GM19351 (cell line): ENCODE results near the gene TRIM24.
A peak's percentile ranks its signal among the peaks of the same experiment; 100 is the strongest.
"Not testable (repeated sequence)": the region's sequence is repeated elsewhere in the genome, so short reads cannot be mapped to it uniquely, and the experiment has no call there.

Experiments
- ATAC-seq: cut with Tn5 transposase; IDR thresholded peaks from one replicate; pipeline ENCODE4 v1.9.1; 2021; ENCODE audit warnings: mild to moderate bottlenecking, moderate library complexity; ENCODE audit not compliant: unreplicated experiment

Gene TRIM24

GRCh38 chr7:138460176-138460648 lies at the start of gene TRIM24:
Gene TRIM24 (plus strand): TSS chr7:138460259. CDS start chr7:138460549, 290 bp downstream.
- peak; percentile 70 for ATAC-seq

GRCh38 chr7:138412077-138412476 lies 48.0 kb upstream of the TRIM24 start:
- not testable (repeated sequence) for ATAC-seq

- not testable (repeated sequence) for ATAC-seq
Observed at GRCh38 chr7:138412921-138413320, 47.1 kb upstream of the TRIM24 start.

GRCh38 chr7:138417078-138417700 lies 42.9 kb upstream of the TRIM24 start:
- no peak for ATAC-seq

DNA sequence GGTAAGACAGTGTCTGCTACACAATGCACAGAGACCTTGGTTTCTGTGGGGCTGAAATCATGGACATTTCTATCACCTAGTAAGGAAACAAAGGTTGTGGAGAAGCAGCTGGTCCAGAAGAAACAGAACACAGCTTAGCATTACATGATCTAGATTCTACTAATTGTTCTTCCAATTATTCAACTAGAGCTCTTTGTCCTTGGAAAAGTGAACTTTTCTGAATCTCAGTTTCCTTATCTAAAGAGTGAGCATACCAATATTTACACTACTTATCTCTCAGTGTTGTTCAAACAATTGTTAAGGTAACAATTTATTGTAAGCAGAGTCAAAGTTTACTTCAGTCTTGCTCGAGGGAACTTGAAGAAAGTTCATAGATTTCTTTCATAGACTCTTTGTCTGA lies 42.3 kb upstream of the TRIM24 start:
- no peak for ATAC-seq

GRCh38 chr7:138418403-138418802 lies 41.7 kb upstream of the TRIM24 start:
- not testable (repeated sequence) for ATAC-seq

GRCh38 chr7:138425026-138425425 lies 35.0 kb upstream of the TRIM24 start:
- ATAC-seq, result no peak

DNA sequence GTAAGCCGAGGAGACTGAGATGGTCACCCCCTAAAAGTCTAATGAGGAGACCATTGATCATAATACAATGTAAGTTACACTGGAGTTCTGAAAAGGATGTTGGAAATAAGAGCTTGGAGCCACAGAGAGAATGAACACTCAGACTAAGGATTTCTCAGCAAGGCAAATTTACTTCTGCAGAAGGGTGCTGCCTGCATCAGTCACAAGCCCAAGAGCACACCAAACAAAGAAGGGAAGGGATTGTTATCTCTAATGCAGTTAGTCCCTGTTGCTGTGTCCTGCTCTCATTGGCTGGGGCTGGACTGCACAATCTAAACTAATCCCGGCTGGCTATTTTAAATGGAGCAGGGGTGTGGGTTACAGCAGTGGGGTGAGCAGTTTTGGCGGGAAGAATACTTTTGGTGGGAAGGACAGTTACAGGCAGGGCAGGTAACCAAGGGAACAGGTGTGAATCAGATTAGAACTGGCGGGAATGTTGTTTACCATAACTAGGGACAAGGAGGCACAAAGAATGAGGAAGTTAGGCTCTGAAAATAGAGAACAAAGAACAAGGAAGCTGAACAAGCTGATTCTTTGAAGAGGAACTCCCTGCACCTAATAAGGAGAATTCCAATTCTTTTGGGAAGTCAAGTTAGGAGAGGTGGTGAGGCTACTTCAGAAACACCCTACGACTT lies 30.3 kb upstream of the TRIM24 start:
- ATAC-seq, result no peak

- no peak for ATAC-seq
Observed at GRCh38 chr7:138431517-138431916, 28.5 kb upstream of the TRIM24 start.

- no peak for ATAC-seq
Observed at GRCh38 chr7:138433583-138434443, 26.2 kb upstream of the TRIM24 start.

DNA sequence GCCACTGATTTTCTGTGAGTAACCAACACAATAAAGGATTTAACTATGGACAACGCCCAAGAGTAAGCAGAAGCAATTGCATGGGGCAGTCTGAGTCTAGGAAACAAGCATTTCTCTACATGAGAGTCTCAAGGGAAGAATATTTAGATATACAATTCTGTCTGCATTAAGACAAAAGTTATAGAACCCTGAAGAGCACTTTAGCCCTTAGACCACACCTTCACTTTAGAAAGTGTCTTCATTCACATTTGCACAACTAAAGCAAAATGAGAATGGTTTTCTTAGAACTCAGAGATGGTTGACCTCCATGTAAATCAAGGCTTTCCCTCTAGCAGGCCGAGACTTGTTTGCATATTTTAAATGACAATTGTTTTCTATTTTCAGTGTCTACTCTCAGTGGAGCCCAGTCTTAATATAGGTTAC lies 25.5 kb upstream of the TRIM24 start:
- ATAC-seq, result no peak

DNA sequence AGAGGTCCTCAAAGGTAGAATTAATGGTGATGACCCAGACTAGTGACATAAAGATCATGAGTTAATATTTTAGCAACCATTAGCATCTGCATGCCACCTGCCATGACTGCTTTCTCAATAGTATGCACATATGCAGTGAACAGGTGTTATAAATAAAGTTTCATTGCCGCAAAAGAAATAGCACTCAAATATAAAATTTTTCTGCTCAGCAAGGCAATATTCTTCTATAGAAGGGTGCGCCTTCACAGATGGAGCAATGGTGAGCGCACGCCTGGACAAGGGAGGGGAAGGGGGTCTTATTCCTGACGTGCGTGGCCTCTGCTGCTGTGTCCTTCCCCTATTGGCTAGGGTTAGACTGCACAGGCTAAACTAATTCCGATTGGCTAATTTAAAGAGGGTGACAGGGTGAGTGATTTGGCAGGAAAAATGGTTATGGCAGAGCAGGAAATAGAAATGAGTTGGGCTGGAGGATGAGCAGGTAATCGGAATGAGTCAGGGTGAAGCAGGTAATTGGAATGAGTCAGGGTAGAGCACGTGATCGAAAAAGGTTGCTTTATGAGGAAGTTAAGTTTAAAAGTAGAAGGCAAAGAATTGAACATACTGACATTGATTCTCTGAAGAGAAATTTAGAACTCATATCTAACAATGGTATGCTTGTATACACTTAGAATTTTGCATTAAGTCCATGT lies 24.7 kb upstream of the TRIM24 start:
- no peak for ATAC-seq

DNA sequence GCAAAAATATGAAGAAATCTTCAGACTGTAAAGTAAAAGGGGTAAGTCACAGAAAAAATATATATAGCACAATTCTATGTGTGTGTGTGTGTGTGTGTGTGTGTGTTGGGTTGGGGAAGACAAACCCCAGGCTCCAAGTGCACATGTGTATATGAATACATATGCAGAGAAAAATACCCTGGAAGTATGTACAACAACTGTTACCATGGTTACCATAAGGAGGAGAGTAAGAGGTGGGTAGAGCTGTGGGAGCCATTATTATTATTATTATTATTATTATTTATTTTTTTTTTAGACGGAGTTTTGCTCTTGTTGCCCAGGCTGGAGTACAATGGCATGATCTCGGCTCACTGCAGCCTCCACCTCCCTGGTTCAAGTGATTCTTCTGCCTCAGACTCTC lies 23.7 kb upstream of the TRIM24 start:
- no peak for ATAC-seq

GRCh38 chr7:138440460-138440859 lies 19.6 kb upstream of the TRIM24 start:
- no peak for ATAC-seq

DNA sequence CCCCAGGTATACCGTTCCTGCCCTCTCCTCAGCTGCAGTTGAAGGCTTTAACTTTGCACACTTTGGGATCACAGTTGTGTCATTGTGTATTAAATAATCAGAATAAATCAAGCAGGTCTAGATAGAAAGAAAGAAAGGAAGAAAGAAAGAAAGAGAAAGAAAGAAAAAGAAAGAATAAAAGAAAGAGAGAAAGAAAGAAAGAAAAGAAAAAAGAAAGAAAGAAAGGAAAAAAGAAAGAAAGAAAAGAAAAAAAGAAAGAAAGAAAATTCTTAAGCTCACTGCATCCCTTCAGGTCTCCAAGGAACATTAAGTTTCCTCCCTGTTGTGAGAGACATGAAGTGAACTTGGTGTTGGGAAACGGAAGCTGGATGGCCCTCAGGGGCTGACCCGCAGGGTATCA lies 17.2 kb upstream of the TRIM24 start:
- no peak for ATAC-seq

GRCh38 chr7:138449580-138449979 lies 10.5 kb upstream of the TRIM24 start:
- no peak for ATAC-seq

DNA sequence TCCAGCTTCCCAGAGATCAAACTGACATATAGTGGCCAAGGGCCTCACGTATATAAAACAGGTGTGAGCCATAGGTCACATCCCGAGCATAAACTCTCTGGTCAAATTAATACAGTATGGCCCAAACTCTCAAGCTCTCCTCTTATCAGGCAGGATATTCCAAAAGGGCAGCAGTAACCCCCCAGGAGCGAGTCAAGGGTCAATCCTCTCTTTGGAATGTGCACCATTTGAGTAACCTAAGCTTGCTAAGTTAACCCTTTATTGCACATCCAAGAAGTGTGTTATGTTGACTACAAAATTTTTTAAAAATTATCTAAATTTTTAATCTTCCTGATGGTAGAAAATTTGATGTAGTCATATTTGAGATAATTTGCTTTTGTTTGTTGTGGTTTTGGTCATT lies 4.5 kb upstream of the TRIM24 start:
- no peak for ATAC-seq

DNA sequence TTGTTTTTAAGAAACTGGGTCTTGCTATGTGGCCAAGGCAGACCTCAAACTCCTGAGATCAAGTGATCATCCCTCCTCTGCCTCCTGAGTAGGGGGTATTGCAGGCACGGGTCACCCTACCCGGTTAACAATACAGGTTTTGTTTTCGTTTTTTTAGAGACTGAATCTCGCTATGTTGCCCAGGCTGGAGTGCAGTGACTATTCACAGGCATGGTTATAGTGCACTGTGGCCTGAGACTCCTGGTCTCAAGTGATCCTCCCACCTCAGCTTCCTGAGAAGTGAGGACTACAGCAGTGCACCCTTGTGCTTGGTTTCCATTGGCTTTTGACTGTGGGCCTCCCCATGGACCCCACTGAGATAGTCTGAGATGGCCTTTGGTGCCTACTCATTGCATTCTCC lies 3.8 kb upstream of the TRIM24 start:
- ATAC-seq, result no peak

DNA sequence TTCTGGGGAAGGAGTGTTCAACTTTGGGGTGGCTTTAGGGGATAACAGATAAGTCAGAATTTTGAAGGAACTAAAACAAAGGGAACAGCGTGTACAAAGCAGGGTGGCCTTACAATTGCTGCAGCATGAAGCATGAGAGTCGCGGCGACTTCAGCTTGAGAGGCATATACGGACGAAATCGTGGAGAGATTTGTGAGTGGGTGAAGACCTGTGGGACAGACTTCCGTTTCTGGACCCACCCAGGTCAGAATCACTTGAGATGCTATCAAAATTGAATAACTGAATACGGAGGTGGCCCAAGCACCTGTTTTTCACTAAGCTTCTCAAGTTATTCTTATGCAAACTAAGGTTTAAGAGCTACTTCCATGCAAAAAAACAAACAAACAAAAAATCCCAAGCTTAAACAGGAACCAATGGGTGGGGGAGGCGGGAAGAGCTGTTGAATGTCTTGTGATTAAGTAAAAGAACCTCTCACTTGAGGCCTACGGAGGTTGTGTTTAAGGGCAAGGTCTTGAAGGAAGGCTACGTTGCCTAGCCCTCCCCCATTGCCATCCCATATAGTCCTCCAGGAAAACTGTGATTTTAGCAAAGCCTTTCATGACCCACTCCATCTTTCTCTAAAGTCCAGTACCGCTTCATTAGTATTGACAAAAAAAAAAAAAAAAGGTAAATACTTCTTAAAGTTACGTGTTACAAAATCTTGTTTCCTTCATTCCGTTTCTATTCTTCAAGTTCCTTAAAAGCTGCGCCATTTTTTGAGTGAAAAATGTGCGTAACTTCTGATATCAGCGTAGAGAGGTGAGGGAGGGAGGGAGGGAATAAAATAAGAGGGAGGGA lies 1.3 kb upstream of the TRIM24 start:
- ATAC-seq, result no peak
